Neural crest cell (in vitro differentiated cells): Measurements from ENCODE around the gene SV2B. TPM values are rescaled to one million over a fixed set of nuclear protein-coding genes. Genes with fewer than 3 reads are reported as not detected.

Experiments used
- DNase-seq: peaks from one replicate; pipeline ENCODE4 v3.0.0; 2021; ENCODE audit warnings: low read depth, mixed read lengths, low spot score
- H3K27ac Mint-ChIP-seq: one replicate; pipeline ENCODE4 v1.8.0; 2021; ENCODE audit warnings: mild to moderate bottlenecking, mixed read lengths; ENCODE audit not compliant: unreplicated experiment
- H3K27me3 Mint-ChIP-seq: 2 replicates; pipeline ENCODE4 v1.8.0; 2021; ENCODE audit warnings: low read depth, mild to moderate bottlenecking, mixed read lengths
- H3K36me3 Mint-ChIP-seq: 2 replicates; pipeline ENCODE4 v1.8.0; 2021; ENCODE audit warnings: low read depth, mild to moderate bottlenecking, mixed read lengths
- H3K4me1 Mint-ChIP-seq: 2 replicates; pipeline ENCODE4 v1.8.0; 2021; ENCODE audit warnings: mixed read lengths
- H3K4me3 Mint-ChIP-seq: one replicate; pipeline ENCODE4 v1.8.0; 2021; ENCODE audit warnings: mild to moderate bottlenecking, mixed read lengths
- H3K9me3 Mint-ChIP-seq: 2 replicates; pipeline ENCODE4 v1.8.0; 2021; ENCODE audit warnings: mixed read lengths
- total RNA-seq: library from RNA; stranded (reverse); gene quantifications from 2 replicates; pipeline ENCODE4 v1.2.1, GENCODE V29; 2021
- TF ChIP-seq, protein P1 (sequence below): fragments of 200-600 bp; sonication (generic); conservative IDR thresholded peaks from 2 replicates; pipeline ENCODE4 v1.5.0; 2021; ENCODE audit warnings: antibody characterized with exemption, mild to moderate bottlenecking

Gene SV2B
- total RNA-seq, 1 donor from 2014 or later = not detected

DNA sequence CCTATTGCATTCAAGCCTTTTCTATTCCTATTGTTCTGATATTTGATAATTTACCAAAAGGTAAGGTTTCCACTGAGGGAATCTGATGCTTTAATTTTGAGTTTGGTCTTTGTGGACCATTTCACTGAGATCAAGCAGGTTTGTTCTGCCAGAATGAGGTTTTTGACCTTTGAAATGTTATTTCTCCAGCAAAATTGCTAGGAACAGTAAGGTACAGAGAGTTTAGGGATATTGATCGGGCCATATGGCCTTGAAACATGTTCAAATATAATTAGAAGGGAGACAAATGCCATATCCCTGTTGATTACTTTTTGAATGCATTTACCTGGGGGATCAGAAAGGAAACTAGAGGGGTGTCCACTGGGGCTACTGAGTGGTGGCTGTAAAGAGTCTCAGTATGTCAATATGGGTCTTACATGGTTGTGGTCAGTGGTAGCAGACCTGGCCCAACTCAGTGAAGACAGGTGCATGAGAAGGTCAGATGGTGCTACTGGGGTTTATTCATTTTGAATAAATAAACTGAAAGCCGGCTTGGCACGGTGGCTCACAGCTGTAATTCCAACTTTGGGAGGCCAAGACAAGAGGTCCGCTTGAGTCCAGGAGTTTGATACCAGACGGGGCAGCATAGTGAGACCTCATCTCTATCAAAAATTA is 100.2 kb downstream of the SV2B start:
- peaks cover 14% of the 10 kb centered on the region for H3K27me3 Mint-ChIP-seq
- no peaks in the 10 kb centered on the region for H3K36me3 Mint-ChIP-seq
- H3K4me1 Mint-ChIP-seq = peaks cover 12% of the 10 kb centered on the region
- H3K27ac Mint-ChIP-seq = no peak overlapping the region
- no peak overlapping the region for H3K4me3 Mint-ChIP-seq
- no peak for DNase-seq
- no peaks in the 10 kb centered on the region for H3K9me3 Mint-ChIP-seq
- TF ChIP-seq, protein P1, sequence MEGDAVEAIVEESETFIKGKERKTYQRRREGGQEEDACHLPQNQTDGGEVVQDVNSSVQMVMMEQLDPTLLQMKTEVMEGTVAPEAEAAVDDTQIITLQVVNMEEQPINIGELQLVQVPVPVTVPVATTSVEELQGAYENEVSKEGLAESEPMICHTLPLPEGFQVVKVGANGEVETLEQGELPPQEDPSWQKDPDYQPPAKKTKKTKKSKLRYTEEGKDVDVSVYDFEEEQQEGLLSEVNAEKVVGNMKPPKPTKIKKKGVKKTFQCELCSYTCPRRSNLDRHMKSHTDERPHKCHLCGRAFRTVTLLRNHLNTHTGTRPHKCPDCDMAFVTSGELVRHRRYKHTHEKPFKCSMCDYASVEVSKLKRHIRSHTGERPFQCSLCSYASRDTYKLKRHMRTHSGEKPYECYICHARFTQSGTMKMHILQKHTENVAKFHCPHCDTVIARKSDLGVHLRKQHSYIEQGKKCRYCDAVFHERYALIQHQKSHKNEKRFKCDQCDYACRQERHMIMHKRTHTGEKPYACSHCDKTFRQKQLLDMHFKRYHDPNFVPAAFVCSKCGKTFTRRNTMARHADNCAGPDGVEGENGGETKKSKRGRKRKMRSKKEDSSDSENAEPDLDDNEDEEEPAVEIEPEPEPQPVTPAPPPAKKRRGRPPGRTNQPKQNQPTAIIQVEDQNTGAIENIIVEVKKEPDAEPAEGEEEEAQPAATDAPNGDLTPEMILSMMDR = no peak

DNA sequence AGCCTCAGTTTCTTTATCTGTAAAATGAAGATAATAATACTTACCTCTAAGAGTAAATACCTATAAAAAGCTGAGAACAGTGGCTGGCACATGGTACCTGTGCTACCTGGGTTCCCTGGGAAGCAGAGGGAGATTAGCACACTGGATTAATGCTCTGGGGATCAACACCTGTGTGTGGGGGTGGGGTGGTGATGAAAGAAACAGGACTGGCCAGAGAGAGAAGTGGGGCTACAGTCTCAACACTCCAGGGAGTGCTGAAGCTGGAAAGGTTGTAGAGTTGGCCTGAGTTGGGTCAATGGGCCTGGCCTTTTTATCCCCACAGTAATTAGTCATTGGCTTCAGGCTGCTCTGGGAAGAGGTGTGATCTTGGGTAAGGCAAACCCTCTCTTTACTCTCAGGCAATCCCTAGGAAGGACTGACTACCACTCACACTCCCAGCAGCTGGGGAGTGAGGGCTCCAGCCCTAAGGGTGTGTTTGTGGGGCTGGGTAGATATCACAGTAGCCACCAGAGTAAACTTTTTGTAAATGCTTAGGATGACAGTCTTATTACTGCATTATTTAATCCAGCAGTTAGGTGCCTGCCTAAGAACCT is 102.5 kb downstream of the SV2B start:
- TF ChIP-seq, protein P1 = no peak
- H3K9me3 Mint-ChIP-seq = no peaks in the 10 kb centered on the region
- peaks cover 12% of the 10 kb centered on the region for H3K4me1 Mint-ChIP-seq
- no peaks in the 10 kb centered on the region for H3K36me3 Mint-ChIP-seq
- no peak for DNase-seq
- no peak overlapping the region for H3K4me3 Mint-ChIP-seq
- H3K27ac Mint-ChIP-seq = no peak overlapping the region
- H3K27me3 Mint-ChIP-seq = peaks cover 26% of the 10 kb centered on the region

DNA sequence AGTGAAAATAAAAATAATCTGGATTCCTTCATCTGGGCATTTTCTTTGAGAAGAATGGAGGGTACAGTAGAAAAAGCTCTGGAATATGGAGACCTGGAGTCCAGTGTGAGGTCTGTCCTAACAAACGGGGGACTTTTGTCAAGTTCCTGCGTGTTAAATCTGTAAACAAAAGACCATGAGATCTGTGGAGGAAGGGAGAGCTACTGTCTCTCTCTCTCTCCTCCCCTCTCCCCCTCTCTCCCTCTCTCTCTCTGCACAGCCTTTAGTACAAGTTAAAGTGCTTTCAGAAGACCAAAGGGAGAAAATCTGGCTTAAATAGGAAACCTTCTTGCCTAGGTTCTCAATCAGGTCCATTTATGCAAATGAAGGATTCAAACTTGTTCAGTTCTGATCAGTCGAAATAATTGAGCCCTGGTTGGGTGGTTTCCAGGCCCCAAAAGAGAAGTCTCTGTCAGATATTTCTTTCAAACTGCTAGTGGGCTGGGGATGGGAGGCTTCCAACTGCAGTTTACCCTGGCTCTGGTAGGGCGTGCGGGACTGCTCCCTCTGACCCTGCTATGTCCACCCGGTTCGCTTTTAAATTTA is 103.7 kb downstream of the SV2B start:
- H3K4me3 Mint-ChIP-seq = no peak overlapping the region
- no peak for DNase-seq
- peaks cover 35% of the 10 kb centered on the region for H3K27me3 Mint-ChIP-seq
- TF ChIP-seq, protein P1 = no peak
- no peaks in the 10 kb centered on the region for H3K9me3 Mint-ChIP-seq
- H3K27ac Mint-ChIP-seq = no peak overlapping the region
- peaks cover 12% of the 10 kb centered on the region for H3K4me1 Mint-ChIP-seq
- no peaks in the 10 kb centered on the region for H3K36me3 Mint-ChIP-seq

DNA sequence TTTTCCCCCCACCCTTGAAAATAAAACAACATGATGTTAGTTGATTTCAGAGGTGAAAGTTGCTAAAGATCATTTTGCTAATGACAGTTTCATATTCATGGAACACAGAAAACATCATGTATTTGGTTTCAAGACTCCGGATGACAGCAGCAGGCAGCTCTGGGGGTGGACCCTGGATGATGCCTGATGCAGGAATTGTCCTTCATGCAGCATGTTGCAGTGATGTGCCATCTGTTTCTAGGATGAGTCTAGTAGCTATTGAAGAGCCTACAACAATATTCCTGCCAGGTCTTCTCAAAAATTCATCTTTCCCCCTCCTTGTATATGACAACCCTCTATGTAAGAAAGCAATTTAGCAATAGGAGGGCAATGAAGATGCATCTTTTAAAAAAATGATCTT is 108.3 kb downstream of the SV2B start:
- TF ChIP-seq, protein P1 = no peak
- H3K9me3 Mint-ChIP-seq = no peaks in the 10 kb centered on the region
- H3K4me1 Mint-ChIP-seq = peaks cover 12% of the 10 kb centered on the region
- H3K36me3 Mint-ChIP-seq = no peaks in the 10 kb centered on the region
- H3K27ac Mint-ChIP-seq = no peak overlapping the region
- peaks cover 43% of the 10 kb centered on the region for H3K27me3 Mint-ChIP-seq
- no peak for DNase-seq
- no peak overlapping the region for H3K4me3 Mint-ChIP-seq

DNA sequence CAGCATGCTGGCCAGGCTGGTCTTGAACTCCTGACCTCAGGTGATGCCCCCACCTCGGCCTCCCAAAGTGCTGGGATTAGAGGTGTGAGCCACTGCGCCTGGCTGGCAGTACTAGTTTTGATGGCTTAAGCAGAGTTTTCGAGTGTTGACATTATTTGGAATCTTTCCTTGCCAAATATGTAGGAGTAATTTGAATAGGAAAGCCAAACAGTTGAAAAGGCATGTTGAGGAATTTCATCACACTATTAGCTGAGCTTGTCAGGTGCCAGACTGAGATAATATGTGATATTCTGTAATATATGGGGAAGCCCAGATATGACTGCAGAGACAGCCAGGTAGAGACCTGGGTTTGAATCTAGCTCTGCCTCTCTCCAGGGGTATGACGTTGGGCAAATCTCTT is 109.3 kb downstream of the SV2B start:
- H3K4me3 Mint-ChIP-seq = no peak overlapping the region
- no peaks in the 10 kb centered on the region for H3K36me3 Mint-ChIP-seq
- TF ChIP-seq, protein P1 = no peak
- H3K4me1 Mint-ChIP-seq = peaks cover 7% of the 10 kb centered on the region
- peaks cover 46% of the 10 kb centered on the region for H3K27me3 Mint-ChIP-seq
- no peak for DNase-seq
- no peak overlapping the region for H3K27ac Mint-ChIP-seq
- H3K9me3 Mint-ChIP-seq = no peaks in the 10 kb centered on the region
